ENCODE results near the gene SPNS3. TPM values are rescaled to one million over a fixed set of nuclear protein-coding genes. Genes with fewer than 3 reads are reported as not detected.

SPNS3 gene
- total and polyA plus RNA-seq, 10 of the 15 experiments (the other 5 are each of a cell fraction or from before 2014, with no cell fraction given) = 0.16 to 2.6 (median 0.97) TPM

DNA sequence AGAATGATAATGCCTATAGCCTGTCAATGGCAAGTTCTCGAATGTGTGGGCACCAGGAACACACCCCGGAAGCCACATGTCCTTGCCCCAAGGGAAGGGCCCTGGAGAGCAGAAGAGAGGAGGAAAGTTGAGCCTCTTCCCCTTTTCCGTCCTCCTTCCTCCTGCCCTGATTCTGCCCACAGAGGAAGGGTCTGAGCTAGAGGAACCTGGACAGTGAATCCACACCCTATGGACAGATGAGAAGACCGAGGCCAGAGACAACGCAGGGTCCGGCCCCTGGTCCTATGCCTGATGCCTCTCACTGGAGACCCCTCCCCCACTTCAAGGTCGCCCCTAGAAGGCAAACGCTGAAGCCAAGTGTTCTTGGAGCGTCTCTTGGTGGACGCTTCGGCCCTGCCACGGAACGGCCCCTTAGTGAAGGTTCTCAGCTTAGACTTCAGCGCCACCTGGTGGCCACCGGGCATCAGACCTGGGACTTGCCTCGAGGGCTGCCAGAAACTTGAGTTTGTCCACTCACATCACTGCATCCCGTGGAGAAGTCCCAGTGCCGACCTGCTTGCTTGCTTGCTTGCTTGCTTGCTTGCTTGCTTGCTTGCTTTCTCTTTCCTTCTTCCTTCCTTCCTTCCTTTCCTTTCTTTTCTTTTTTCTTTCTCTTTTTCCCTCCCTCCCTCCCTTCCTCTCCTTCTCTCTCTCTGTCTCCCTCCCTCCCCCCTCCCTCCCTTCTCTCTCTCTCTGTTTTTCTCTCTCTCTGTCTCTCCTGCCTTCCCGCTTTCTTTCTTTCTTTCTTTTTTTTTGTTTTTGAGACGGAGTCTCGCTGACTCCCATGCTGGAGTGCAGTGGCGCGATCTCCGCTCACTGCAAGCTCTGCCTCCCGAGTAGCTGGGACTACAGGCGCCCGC lies 20.6 kb upstream of the SPNS3 start (continued):
- TF ChIP-seq FOS (IDR thresholded peaks at IDR 0.05; ENCODE audit: borderline replicate concordance, extremely low read depth, insufficient read length) (no peak), USF1 (IDR thresholded peaks at IDR 0.05; ENCODE audit: borderline replicate concordance, extremely low read length, insufficient read depth, low read depth, low read length) (no peak), USF2 (IDR thresholded peaks at IDR 0.05; ENCODE audit: borderline replicate concordance, low read depth, low read length) (no peak), SRF (IDR thresholded peaks at IDR 0.05; ENCODE audit: low read depth in 2 of 2, low read length in 2 of 2) (no peak), FOXK2 (IDR thresholded peaks at IDR 0.05) (no peak), SREBF1 (IDR thresholded peaks at IDR 0.05; ENCODE audit: low read length) (no peak), ZNF687 (IDR thresholded peaks at IDR 0.05) (no peak), FOXM1 (IDR thresholded peaks at IDR 0.05; ENCODE audit: low read depth, low read length) (peak; percentile 46; the same call in 1 of the 2 replicates), POU2F2 (IDR thresholded peaks at IDR 0.05; ENCODE audit: borderline replicate concordance, low read depth, low read length) (peak; percentile 49; the same call in 1 of the 3 replicates), EGR1 (IDR thresholded peaks at IDR 0.05; ENCODE audit: borderline replicate concordance in 1 of 2, low read depth in 2 of 2, low read length in 2 of 2) (no peak), PBX3 (IDR thresholded peaks at IDR 0.05; ENCODE audit: insufficient replicate concordance, low read depth, low read length) (no peak), RCOR1 (conservative IDR thresholded peaks at IDR 0.05; ENCODE audit: low read depth, low read length) (no peak), CBFB (IDR thresholded peaks at IDR 0.05; ENCODE audit: low read depth) (no peak), GABPA (IDR thresholded peaks at IDR 0.05; ENCODE audit: low read depth) (no peak)
- TF ChIP-seq, protein P1, sequence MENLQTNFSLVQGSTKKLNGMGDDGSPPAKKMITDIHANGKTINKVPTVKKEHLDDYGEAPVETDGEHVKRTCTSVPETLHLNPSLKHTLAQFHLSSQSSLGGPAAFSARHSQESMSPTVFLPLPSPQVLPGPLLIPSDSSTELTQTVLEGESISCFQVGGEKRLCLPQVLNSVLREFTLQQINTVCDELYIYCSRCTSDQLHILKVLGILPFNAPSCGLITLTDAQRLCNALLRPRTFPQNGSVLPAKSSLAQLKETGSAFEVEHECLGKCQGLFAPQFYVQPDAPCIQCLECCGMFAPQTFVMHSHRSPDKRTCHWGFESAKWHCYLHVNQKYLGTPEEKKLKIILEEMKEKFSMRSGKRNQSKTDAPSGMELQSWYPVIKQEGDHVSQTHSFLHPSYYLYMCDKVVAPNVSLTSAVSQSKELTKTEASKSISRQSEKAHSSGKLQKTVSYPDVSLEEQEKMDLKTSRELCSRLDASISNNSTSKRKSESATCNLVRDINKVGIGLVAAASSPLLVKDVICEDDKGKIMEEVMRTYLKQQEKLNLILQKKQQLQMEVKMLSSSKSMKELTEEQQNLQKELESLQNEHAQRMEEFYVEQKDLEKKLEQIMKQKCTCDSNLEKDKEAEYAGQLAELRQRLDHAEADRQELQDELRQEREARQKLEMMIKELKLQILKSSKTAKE (IDR thresholded peaks at IDR 0.05; ENCODE audit: low read depth, poor library complexity, severe bottlenecking) = no peak
- TF ChIP-seq, protein P2, sequence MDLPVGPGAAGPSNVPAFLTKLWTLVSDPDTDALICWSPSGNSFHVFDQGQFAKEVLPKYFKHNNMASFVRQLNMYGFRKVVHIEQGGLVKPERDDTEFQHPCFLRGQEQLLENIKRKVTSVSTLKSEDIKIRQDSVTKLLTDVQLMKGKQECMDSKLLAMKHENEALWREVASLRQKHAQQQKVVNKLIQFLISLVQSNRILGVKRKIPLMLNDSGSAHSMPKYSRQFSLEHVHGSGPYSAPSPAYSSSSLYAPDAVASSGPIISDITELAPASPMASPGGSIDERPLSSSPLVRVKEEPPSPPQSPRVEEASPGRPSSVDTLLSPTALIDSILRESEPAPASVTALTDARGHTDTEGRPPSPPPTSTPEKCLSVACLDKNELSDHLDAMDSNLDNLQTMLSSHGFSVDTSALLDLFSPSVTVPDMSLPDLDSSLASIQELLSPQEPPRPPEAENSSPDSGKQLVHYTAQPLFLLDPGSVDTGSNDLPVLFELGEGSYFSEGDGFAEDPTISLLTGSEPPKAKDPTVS (IDR thresholded peaks at IDR 0.05; ENCODE audit: low read depth, low read length) = no peak
